ENCODE data around the gene ZNF629.

DNA sequence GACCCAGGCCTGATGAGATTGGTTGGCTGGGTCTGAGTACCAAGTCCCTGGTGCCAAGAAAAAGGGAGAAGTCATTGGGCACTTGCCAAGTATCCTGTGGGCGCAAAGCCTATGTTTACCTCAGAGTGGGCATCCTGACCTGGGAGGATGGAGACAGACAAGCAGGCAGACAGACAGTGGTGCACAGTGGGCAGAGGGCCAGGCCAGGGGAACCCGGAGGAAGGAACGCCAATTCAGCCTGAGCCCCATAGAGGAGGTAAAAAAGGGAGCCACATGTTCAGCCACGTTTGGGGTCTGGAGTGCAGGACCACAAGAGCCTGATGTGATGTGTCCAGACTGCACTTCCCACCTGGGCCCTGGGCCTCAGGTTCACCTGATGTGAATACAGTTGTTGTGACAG is 33.4 kb downstream of the ZNF629 start:
- TF ChIP-seq CTCF (IDR thresholded peaks at IDR 0.05) (no peak), POLR2A (IDR thresholded peaks at IDR 0.05) (no peak)
